ENCODE measurements around the gene ELANE.

Gene ELANE

DNA sequence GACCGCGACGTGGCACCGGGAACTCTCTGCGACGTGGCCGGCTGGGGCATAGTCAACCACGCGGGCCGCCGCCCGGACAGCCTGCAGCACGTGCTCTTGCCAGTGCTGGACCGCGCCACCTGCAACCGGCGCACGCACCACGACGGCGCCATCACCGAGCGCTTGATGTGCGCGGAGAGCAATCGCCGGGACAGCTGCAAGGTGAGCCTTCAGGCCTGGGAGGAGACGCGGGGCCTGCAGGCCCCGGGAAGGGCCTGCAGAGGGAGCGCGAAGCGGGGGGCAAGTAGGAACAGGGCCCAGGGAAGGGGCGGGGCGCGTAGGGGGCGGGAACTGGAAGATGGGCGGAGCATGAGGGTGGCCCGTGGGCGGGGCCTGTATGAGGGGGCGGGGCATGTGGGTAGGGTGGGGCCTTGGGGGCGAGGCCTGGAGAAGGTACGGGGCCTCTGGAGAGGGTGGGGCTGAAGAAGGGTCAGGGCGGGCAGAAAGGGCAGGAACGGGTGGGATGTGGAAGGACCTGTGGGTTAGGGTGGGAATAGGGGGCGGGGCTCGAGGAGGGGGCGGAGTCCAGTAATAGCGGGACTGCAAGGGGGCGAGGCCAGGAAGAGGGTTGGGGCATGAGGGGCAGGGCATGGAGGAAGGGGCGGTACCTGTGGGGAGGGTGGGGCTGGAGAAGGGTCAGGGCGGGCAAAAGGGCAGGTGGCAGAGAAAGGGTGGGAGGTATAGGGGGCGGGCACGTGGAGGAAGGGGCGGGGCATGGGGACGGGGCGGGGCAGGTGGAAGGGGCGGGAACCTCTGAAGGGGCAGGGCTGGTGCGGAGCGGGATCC is 9.9 kb downstream of the ELANE start:
- ATAC-seq, result peak; percentile 28
- Mint-ChIP-seq H3K27me3 (peaks cover 21% of the 10 kb centered on the region), H3K9me3 (no peaks in the 10 kb centered on the region), H3K36me3 (peaks cover under 1% of the 10 kb centered on the region), H3K27ac (peak overlapping the region; percentile 73), H3K4me1 (peaks cover 44% of the 10 kb centered on the region), H3K4me3 (peak overlapping the region; percentile 13)

DNA sequence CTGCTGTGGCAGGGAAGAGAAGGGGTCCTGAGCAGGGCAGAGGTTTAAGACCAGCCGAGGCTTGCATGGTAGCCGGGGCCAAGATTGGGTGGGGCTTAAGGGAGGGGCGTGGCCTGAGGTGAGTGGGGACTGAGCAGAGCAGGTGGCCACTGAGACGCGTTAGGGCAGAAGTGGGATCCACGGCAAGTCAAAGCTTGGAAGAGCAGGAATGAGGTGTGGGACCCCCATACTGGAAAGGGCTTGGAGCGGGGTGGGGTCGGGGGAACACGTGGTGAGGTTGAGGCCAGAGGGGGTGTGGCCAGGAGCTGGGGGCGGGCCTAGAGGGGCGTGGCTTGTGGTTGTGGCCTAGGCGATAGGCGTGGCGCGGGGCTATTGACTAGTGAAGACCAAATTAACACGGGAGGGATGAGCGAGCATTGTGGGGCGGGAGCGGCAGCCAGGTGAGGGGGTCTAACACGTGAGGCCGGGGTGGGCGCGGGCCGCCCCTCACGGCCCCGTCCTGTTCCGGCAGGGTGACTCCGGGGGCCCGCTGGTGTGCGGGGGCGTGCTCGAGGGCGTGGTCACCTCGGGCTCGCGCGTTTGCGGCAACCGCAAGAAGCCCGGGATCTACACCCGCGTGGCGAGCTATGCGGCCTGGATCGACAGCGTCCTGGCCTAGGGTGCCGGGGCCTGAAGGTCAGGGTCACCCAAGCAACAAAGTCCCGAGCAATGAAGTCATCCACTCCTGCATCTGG is 10.6 kb downstream of the ELANE start:
- Mint-ChIP-seq H3K27ac (peak overlapping the region; percentile 73), H3K4me1 (peaks cover 36% of the 10 kb centered on the region), H3K9me3 (no peaks in the 10 kb centered on the region), H3K27me3 (peaks cover 16% of the 10 kb centered on the region), H3K36me3 (peaks cover 8% of the 10 kb centered on the region), H3K4me3 (peak overlapping the region; percentile 38)
- ATAC-seq, result peak; percentile 25

DNA sequence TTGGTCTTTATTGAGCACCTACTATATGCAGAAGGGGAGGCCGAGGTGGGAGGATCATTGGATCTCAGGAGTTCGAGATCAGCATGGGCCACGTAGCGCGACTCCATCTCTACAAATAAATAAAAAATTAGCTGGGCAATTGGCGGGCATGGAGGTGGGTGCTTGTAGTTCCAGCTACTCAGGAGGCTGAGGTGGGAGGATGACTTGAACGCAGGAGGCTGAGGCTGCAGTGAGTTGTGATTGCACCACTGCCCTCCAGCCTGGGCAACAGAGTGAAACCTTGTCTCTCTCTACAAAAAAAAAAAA is 11.2 kb downstream of the ELANE start:
- peak overlapping the region; percentile 38 for H3K4me3 Mint-ChIP-seq

DNA sequence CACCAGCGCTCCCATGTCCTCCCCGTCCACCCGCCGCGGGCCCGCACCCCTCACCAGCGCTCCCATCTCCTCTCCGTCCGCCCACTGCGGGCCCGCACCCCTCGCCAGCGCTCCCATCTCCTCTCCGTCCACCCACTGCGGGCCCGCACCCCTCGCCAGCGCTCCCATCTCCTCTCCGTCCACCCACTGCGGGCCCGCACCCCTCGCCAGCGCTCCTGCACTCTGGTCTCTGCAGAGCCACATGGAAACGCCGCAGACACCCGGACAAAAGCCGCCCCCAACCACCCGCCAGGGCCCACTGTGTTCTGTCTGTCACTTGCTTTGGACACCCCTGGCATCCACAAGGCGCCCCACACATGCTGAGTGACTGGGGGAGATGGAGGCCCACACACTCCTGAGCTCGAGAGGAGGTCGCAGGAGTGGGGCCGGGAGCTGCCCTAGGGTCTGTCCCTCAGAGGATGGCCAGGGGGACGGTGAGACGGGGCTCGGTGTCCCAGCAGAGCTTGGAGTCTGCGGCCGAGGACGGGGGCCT is 14.7 kb downstream of the ELANE start:
- no peak for ATAC-seq
- Mint-ChIP-seq H3K4me3 (no peak overlapping the region), H3K27me3 (no peaks in the 10 kb centered on the region), H3K27ac (no peak overlapping the region), H3K4me1 (peaks cover 44% of the 10 kb centered on the region), H3K9me3 (no peaks in the 10 kb centered on the region), H3K36me3 (peaks cover 39% of the 10 kb centered on the region)

More for the DNA sequence above, 11.2 kb downstream of the ELANE start:
- Mint-ChIP-seq H3K4me1 (peaks cover 34% of the 10 kb centered on the region), H3K36me3 (peaks cover 11% of the 10 kb centered on the region), H3K27ac (peak overlapping the region; percentile 73), H3K9me3 (no peaks in the 10 kb centered on the region), H3K27me3 (peaks cover 11% of the 10 kb centered on the region)
- no peak for ATAC-seq

DNA sequence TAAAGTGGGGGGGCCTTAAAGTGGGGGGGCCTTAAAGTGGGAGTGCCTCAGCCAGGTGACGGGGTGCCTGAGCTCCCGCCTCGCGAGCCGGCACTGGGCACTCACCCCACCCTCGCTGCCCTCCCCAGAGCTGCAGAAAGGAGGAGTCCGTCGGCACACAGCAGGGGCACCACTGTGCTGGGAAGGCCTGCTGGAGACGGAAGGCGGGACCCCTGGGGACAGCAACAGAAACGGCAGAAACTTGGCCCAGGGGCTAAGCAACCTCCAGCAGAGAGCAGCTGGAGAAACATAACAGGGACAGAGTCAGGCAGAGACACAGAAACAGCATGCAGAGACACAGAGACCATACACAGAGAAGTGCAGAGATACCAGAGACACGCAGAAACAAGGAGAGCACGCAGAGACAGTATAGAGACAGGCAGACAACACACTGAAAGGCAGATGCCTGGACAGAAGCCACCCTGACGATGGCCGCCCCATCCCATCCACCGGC is 15.2 kb downstream of the ELANE start:
- no peaks in the 10 kb centered on the region for H3K27me3 Mint-ChIP-seq
- ATAC-seq, result no peak
- peaks cover 48% of the 10 kb centered on the region for H3K4me1 Mint-ChIP-seq
- no peak overlapping the region for H3K27ac Mint-ChIP-seq
- H3K9me3 Mint-ChIP-seq, result no peaks in the 10 kb centered on the region
- no peak overlapping the region for H3K4me3 Mint-ChIP-seq
- H3K36me3 Mint-ChIP-seq, result peaks cover 39% of the 10 kb centered on the region

DNA sequence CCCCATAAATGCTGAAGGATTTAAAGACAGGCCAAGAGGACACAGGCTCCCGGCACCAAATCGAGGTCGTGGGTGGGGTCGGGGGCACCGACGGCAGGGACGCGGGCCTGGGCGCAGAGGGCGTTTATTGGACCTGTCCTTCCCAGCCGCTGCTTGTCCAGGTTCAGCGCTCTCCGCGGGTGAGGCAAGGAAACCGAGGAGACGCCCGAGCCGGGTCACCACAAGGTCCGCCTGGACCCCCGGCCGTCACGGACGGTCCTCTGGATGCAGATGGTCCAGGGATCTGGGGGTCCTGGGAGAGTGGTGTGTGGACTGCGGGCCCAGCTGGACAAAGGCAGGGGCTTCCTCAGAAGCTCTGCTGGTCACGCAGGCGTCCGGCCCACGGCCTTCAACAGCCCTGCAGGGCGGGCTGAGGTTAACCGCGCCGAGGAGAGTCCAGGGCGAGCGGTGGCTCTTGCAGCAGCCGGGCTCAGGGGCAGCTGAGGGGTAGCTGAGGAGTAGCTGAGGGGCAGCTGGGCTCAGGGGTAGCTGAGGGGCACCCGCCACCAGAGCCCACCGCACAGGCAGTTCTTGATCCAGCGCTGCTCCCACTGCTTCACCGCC is 15.9 kb downstream of the ELANE start:
- Mint-ChIP-seq H3K4me3 (no peak overlapping the region), H3K9me3 (no peaks in the 10 kb centered on the region), H3K27me3 (no peaks in the 10 kb centered on the region), H3K27ac (no peak overlapping the region), H3K36me3 (peaks cover 39% of the 10 kb centered on the region), H3K4me1 (peaks cover 46% of the 10 kb centered on the region)
- ATAC-seq, result no peak

DNA sequence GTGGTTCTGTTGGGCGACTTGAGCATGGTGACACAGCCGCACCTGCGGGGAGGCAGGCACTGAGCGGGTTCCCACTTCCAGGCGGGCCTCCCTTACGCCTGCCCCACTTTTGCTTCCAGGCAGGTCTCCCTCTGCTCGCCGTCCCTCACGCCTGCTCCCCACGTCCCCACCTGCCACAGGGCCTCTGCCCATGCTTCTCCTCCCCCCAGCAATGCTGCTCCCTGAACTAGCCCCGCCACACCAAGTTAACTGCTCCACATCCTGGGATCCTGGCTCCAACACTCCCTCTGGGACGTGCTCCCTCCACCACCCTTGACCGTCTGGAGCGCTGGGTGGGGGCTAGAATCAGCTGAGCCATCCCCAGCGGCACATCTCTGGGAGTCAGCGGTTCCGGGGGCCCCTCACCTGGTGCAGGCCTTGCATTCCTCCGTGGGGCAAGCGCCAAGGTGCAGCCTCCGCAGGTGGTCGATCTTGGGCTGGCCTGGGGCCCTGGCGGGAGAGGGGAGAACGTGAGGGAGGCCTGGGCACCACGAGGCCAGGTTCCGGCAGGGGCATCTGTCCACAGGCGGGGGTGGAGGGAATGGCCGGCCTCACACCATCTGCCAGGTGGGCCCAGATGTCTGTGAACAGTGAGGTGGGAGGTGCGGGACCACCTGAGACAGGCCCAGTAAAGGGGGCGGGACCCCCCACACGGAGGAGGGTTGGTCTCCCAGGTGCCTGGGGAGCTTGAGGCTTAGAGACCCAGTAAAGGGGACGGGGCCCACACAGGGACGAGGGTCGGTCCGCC is 16.5 kb downstream of the ELANE start:
- peaks cover 39% of the 10 kb centered on the region for H3K36me3 Mint-ChIP-seq
- H3K4me3 Mint-ChIP-seq, result no peak overlapping the region

DNA sequence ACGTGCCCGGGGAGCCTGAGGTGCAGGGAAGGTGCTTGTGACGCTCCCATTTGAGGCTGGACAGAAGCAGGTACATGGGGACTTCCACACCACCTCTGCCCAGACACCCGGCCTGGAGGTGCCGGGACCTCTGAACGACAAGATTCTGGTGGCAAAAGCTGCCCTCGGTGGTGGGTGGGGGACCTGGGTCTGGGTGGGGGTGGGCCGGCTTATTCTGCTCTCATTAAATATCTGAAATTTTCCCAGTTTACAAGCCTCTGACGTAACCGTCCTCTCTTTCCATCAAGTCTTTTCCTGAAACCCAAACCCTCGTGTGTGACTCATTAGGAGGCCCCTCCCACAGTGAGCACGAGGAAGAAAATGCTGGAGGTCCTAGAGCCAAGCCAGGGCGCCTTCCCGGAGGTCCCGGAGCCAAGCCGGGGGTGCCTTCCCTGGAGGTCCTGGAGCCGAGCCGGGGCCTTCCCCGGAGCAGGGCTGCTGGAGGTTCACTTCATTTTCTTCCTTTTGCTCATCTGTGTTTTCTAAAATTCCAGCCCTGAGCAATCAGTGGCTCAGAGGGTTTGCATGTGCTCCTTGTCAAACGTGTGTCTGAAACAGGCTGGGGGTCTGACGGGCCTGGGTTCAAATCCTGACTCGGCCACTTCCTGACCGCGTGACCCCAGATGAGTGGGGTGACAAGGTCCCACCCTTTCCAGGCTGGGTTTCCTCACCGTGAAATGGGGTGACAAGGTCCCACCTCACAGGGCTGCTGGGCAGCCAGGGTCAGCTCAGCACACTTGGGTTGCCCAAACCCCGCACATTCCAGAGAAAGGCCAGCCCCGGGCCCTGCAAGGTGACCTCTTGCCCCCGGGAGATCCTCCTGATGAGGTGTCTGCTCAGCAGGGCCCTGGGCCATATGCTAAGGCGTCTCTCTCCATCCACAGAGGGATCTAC is 17.4 kb downstream of the ELANE start:
- H3K36me3 Mint-ChIP-seq, result peaks cover 39% of the 10 kb centered on the region
- H3K4me1 Mint-ChIP-seq, result peaks cover 31% of the 10 kb centered on the region
- H3K9me3 Mint-ChIP-seq, result no peaks in the 10 kb centered on the region
- no peaks in the 10 kb centered on the region for H3K27me3 Mint-ChIP-seq
- peak overlapping the region; percentile 23 for H3K27ac Mint-ChIP-seq
- no peak for ATAC-seq
- no peak overlapping the region for H3K4me3 Mint-ChIP-seq

More for the DNA sequence above, 16.5 kb downstream of the ELANE start:
- Mint-ChIP-seq H3K4me1 (peaks cover 39% of the 10 kb centered on the region), H3K27ac (no peak overlapping the region), H3K9me3 (no peaks in the 10 kb centered on the region), H3K27me3 (no peaks in the 10 kb centered on the region)
- ATAC-seq, result no peak

DNA sequence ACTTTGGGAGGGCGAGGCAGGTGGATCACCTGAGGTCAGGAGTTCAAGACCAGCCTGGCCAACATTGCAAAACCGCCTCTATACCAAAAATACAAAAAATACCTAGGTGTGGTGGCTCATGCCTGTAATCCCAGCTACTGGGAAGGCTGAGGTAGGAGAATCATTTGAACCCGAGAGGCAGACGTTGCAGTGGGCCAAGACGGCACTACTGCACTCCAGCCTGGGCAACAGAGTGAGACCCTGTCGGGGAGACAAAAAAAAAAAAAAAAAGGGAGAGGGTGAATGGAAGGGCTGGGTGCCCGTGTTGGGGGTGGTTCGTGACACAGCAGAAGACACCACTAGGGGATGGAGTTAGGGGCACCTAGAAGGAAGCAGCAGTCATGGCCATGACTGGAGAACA is 18.2 kb downstream of the ELANE start:
- Mint-ChIP-seq H3K4me1 (peaks cover 24% of the 10 kb centered on the region), H3K27me3 (no peaks in the 10 kb centered on the region), H3K27ac (peak overlapping the region; percentile 23), H3K4me3 (no peak overlapping the region), H3K36me3 (peaks cover 39% of the 10 kb centered on the region), H3K9me3 (no peaks in the 10 kb centered on the region)
- no peak for ATAC-seq

DNA sequence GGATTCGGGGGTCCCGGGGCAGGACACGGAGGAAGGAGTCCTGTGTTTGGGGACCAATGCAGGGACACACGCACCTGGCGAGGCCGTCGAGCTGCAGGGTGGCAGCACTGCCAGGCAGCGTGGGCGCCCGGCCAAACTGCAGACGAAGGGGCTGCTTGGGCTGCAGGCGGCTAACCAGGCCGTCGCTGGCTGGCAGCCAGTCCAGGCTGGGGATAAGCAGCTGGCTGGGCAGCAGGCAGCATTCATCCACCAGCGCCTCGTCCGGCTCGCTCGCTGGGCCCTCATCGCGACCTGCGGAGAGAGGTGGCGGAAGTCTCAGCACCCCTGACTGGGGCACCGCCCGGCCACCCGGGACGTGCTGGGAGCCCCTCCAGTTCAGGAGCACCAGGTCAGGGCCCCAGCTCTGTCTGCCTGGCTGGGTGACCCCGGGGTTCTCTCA is 18.9 kb downstream of the ELANE start:
- peaks cover 30% of the 10 kb centered on the region for H3K4me1 Mint-ChIP-seq
- no peaks in the 10 kb centered on the region for H3K9me3 Mint-ChIP-seq
- ATAC-seq, result no peak
- H3K27me3 Mint-ChIP-seq, result no peaks in the 10 kb centered on the region
- H3K27ac Mint-ChIP-seq, result peak overlapping the region; percentile 83
- H3K36me3 Mint-ChIP-seq, result peaks cover 40% of the 10 kb centered on the region
- no peak overlapping the region for H3K4me3 Mint-ChIP-seq

DNA sequence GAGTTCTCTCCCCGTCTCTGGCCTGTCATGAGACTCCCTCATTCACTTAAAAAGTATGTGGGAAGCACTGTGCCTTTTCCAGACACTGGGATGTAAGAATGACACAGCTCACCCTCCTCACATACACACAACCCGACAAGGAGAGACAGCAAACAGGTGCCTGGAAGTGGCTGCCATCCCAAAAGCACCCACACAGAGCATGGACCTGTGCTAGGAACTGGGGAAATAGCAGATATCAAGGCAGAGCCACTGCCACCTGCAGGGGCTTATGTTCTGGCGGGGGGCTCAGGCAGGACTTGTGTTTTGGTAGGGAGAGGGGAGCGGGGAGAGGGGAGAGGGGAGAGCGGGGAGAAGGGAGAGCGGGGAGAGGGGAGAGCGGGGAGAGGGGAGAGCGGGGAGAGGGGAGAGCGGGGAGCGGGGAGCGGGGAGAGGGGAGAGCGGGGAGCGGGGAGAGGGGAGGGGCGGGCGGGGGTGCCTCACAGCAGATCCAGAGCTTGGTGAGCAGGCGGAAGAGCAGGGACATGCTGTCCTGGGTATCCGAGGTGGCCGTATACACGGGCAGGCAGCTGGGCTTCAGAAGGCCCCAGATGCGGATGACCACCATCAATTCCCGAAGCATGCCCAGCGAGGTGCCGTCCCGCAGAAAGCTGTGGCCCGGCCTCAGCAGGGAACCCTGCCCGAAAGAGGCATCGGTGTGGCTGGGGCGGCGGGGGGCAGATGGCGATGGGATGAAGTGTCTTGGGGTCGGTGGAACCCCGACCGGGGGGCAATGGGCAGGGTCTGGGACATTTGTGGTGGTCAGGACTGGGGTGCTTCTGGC is 19.6 kb downstream of the ELANE start:
- Mint-ChIP-seq H3K27me3 (no peaks in the 10 kb centered on the region), H3K4me1 (peaks cover 30% of the 10 kb centered on the region), H3K9me3 (no peaks in the 10 kb centered on the region), H3K4me3 (peak overlapping the region; percentile 81), H3K27ac (peak overlapping the region; percentile 83), H3K36me3 (peaks cover 45% of the 10 kb centered on the region)
- peak; percentile 14 for ATAC-seq

DNA sequence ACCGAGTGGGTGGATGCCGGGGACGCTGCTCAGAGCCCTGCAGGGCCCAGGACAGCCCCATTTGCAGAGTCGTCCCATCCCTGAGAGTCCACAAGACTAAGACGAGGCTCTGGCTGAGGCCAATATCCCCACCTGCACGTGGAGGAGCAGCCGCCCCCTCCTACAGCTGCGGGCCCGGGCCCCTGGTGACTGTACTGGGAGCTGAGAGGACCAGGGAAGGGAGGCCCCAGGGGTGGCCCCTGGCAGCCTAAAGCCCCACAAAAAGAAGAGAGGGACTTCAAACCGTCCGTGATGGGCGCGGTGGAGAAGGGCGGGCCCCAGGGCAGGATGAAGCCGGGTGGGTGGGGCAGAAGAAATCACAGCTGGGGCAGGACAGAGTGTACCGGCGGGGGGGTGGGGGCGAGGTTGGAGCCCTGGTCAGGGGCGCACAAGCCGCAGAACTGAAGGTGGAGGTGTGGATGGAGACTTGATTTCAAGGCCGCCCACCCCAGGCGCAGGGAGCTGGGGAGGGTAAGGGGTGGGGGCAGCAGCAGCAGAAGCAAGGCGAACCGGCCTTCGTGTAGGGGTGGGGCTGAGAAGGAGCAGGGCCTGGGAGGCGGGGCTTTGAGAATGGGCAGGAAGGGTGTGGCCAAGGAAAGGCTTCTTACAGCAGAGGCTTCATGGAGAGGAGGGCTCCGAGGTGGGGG is 20.3 kb downstream of the ELANE start:
- Mint-ChIP-seq H3K4me1 (peaks cover 30% of the 10 kb centered on the region), H3K36me3 (peaks cover 40% of the 10 kb centered on the region), H3K4me3 (peak overlapping the region; percentile 81), H3K9me3 (no peaks in the 10 kb centered on the region), H3K27me3 (no peaks in the 10 kb centered on the region), H3K27ac (peak overlapping the region; percentile 83)
- ATAC-seq, result peak; percentile 80

DNA sequence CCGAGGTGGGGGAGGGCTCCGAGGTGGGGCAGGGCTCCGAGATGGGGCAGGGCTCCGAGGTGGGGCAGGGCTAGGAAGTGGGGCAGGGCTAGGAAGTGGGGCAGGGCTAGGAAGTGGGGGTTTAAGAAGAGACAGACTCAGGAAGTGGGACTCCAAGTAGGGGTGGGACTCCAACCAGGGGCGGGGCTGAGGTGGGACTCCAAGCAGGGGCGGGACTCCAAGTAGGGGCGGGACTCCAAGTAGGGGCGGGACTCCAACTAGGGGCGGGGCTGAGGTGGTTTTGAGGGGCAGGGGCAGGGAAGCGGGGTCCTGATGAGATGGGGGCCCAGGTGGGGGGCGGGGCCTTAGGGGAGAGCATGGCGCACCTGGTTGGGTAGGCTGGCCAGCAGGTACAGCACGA is 21.0 kb downstream of the ELANE start:
- H3K27ac Mint-ChIP-seq, result peak overlapping the region; percentile 83
- peaks cover 34% of the 10 kb centered on the region for H3K36me3 Mint-ChIP-seq
- H3K9me3 Mint-ChIP-seq, result no peaks in the 10 kb centered on the region
- ATAC-seq, result peak; percentile 78
- peaks cover 30% of the 10 kb centered on the region for H3K4me1 Mint-ChIP-seq
- no peaks in the 10 kb centered on the region for H3K27me3 Mint-ChIP-seq
- H3K4me3 Mint-ChIP-seq, result peak overlapping the region; percentile 60
